HG03439 (cell line): ENCODE results near the gene AGRN.
A peak's percentile ranks its signal among the peaks of the same experiment; 100 is the strongest.
"Not testable (repeated sequence)": the region's sequence is repeated elsewhere in the genome, so short reads cannot be mapped to it uniquely, and the experiment has no call there.

Experiments used
- ATAC-seq: cut with Tn5 transposase; IDR thresholded peaks from one replicate; pipeline ENCODE4 v1.9.1; 2021; ENCODE audit warnings: mild to moderate bottlenecking, moderate library complexity; ENCODE audit not compliant: unreplicated experiment

The AGRN gene

DNA sequence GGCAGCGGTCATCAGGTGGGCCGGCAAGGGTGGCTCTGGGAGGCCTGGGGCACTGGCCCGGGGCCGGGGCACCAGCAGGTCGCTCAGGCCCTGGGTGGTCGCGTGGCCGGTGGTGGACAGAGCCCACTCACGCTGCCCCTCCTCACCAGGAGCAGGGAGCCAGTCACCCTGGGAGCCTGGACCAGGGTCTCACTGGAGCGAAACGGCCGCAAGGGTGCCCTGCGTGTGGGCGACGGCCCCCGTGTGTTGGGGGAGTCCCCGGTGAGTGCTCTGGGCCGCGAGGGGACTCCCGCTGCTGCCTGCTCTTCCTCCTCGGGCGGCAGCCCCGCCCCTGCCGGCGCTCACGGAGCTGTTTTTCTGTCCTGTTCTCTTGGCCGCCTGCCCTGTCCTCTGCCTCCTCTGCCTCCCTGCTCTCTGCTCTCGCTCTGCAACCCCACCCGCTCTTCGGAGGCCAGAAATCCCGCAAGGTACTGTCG is 30.7 kb downstream of the AGRN start:
- no peak for ATAC-seq

DNA sequence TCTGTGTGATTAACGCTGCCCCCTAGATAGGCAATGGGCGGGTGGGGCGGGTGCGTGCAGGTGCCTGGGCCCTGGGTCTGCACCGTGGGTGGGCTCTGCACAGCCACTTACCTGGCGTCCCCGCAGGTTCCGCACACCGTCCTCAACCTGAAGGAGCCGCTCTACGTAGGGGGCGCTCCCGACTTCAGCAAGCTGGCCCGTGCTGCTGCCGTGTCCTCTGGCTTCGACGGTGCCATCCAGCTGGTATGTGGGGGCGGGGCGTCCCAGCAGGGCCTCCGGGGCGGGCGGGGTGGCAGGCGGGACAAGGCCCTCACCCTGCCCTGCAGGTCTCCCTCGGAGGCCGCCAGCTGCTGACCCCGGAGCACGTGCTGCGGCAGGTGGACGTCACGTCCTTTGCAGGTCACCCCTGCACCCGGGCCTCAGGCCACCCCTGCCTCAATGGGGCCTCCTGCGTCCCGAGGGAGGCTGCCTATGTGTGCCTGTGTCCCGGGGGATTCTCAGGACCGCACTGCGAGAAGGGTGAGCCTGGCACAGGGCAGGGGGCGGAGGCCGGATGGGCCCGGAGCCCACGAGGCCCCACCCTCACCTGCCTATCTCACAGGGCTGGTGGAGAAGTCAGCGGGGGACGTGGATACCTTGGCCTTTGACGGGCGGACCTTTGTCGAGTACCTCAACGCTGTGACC is 31.3 kb downstream of the AGRN start:
- no peak for ATAC-seq

DNA sequence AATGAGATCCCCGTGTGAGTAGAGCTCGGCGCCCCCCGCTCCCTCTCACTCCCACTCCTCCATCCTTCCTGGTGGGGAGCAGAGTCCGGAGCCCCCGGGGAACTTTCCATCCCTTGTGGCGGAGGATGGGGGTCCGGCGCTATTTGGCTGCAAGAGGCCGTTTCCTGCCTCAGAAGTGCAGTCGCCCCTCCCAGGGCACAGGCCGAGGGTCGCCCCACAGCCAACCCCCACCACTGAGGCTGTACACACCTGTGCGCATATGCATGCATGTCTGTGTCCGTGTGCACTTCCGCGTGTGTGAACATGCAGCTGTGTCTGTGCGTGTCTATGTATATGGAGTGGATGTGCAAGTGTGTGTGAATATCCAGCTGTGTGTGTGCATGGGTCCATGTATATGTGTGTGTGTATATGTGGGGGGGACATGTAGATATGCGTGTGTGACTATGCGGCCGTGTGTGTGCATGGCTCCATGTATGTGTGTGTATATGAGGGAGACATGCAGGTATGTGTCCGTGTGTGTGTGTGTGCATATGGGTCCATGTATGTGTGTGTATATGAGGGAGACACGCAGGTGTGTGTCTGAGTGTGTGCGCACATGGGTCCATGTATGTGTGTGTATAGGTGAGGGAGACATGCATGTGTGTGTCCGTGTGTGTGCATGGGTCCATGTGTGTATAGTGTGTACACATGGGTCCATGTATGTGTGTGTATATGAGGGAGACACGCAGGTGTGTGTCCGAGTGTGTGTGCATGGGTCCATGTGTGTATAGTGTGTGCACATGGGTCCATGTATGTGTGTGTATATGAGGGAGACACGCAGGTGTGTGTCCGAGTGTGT is 32.3 kb downstream of the AGRN start:
- ATAC-seq: no peak

DNA sequence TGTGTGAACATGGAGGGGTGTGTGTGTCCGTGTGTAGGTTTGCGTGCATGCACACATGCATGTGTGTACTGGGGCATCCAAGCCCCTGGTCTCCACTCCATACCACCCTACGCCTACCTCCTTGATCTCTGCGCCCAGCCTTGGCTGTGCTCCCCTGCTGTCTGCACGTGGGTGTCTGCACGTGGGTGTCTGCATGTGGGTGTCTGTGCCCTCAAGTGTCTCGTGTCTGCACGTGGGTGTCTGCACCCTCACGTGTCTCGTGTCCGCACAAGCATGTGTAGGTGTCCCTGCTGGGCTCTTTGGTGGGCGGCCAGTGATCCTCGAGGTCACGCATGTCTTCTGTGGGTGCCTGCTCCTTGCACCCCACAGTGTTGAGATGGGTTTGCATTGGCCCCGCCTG is 33.1 kb downstream of the AGRN start:
- no peak for ATAC-seq

DNA sequence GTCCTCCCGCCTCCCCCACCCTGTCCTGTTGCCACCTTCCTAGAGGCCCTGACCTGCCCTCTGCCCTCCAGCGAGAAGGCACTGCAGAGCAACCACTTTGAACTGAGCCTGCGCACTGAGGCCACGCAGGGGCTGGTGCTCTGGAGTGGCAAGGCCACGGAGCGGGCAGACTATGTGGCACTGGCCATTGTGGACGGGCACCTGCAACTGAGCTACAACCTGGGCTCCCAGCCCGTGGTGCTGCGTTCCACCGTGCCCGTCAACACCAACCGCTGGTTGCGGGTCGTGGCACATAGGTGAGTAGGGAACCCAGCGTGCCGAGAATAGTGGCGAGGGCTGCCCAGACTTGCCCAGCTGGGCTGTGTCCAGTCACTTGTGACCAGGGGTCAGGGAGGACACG is 33.8 kb downstream of the AGRN start:
- no peak for ATAC-seq

DNA sequence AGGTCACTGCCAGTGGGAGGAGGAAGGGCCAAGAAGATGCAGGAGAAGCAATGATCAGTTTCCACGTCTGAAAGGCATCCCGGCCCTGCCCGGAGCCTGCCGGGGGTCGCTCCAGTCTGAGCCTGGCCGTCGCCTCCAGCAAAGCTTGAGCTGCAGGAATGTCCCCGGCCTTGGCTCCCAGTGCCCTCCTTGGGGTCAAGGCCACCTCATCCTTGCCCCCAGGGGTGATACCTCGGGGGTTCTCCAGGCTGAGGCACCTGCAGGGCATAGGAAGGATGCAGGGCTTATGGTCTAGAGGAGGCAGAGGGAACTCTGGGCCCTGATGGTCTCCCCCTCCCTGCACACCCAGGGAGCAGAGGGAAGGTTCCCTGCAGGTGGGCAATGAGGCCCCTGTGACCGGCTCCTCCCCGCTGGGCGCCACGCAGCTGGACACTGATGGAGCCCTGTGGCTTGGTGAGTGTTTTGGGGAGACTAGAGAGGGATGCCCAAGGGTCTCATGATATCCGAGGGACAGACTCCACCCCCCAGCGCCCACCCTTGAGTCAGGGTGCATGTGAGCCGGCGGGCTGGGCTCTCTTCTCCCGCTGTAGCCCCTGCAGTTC is 34.3 kb downstream of the AGRN start:
- ATAC-seq: no peak

DNA sequence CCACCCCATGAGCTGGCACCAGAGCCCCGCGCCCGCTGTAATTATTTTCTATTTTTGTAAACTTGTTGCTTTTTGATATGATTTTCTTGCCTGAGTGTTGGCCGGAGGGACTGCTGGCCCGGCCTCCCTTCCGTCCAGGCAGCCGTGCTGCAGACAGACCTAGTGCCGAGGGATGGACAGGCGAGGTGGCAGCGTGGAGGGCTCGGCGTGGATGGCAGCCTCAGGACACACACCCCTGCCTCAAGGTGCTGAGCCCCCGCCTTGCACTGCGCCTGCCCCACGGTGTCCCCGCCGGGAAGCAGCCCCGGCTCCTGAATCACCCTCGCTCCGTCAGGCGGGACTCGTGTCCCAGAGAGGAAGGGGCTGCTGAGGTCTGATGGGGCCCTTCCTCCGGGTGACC is 35.1 kb downstream of the AGRN start:
- ATAC-seq: no peak

DNA sequence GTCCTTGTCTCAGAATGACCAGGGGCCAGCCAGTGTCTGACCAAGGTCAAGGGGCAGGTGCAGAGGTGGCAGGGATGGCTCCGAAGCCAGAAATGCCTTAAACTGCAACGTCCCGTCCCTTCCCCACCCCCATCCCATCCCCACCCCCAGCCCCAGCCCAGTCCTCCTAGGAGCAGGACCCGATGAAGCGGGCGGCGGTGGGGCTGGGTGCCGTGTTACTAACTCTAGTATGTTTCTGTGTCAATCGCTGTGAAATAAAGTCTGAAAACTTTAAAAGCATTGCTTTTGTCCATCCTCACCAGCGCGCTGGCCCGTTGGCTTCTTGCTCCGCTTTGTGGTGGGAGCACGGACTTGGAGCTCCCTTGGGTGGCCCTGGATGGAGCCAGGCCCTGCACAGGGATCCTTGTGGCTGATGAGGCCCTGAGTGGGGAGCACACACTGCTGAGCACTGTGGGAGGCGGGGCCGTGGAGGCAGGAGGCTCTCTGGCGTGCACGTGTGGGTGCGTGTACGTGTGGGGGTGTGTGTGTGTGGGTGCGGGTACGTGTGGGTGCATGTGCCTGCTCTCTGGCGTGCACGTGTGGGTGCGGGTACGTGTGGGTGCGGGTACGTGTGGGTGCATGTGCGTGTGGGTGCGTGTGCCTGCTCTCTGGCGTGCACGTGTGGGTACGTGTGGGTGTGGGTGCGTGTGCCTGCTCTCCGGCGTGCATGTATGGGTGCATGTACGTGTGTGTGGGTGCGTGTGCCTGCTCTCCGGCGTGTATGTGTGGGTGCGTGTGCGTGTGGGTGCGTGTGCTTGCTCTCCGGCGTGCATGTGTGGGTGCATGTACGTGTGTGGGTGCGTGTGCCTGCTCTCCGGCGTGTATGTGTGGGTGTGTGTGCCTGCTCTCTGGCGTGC is 36.2 kb downstream of the AGRN start:
- no peak for ATAC-seq

DNA sequence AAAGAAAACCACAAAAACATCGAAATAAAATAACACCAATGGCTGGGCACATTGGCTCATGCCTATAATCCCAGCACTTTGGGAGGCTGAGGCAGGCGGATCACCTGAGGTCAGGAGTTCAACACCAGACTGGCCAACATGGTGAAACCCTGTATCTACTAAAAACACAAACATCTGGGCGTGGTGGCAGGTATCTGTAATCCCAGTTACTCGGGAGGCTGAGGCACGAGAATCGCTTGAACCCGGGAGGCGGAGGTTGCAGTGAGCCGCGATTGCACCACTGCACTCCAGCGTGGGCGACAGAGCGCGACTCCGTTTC is 37.8 kb downstream of the AGRN start:
- not testable (repeated sequence) for ATAC-seq

DNA sequence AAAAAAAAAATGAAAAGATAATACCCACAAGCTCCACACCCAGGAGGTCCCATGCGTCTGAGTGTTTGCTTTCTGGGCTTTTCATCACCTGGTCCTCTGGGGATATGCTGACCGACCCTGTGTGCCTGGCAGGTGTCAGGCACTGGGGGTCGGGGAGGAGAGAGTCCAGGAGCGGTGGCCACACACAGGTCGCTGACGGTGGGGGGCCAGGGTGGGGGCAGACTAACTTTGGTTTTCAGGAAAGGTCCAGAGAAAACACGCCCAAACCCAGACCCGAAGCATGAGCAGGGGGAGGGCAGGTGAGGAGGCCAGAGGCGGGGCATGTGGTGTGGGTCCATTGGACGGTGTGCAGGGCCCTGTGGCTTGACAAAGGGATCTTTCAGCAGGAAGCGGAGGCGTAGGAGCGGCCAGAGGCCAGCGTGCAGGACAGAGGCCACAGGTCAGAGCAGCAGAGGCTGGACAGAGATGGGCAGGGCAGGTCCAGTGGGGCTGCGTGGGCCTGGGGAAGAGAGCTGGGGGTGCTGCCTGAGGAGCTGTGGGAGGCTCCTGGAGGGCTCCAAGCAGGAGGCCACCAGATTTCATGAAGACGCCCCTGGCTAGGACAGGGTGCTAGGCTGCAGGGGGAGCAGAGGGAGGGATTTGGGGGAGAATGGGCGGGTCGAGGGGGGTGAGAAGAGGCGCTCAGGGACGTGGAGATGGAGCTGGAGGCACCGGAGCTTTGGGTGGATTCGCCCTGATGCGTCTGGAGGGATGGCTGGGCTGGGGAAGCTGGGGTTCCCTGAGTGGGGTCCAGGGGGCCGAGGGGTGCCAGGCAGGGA is 38.4 kb downstream of the AGRN start:
- no peak for ATAC-seq

DNA sequence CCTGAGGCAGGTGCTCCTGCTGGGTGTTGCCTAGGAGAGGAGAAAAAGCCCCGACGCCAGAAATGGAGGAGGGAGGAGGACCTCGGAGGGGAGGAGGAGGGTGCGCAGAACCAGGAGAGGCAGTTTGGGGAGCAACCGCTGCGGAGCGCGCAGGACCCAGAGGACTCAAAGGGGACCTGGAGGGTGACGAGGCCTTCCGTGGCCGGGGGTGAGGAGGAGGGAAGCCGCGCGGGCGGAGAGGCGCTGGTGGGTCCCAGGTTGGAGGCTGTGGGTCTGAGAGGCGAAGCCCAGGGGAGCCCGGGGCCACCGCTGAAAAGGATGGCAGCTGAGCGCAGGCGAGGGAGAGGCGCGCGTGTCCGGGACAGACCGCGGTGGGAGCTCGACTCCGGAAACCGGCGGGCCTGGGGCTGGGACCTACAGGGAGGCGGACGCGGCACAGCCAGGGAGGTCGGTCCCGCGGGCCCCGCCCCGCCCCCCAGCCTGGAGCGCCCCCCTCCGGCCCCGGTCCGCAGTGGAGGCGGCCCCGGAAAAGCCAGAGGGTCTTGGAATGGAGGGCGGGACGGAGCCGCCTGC is 39.1 kb downstream of the AGRN start:
- peak; percentile 27 for ATAC-seq

DNA sequence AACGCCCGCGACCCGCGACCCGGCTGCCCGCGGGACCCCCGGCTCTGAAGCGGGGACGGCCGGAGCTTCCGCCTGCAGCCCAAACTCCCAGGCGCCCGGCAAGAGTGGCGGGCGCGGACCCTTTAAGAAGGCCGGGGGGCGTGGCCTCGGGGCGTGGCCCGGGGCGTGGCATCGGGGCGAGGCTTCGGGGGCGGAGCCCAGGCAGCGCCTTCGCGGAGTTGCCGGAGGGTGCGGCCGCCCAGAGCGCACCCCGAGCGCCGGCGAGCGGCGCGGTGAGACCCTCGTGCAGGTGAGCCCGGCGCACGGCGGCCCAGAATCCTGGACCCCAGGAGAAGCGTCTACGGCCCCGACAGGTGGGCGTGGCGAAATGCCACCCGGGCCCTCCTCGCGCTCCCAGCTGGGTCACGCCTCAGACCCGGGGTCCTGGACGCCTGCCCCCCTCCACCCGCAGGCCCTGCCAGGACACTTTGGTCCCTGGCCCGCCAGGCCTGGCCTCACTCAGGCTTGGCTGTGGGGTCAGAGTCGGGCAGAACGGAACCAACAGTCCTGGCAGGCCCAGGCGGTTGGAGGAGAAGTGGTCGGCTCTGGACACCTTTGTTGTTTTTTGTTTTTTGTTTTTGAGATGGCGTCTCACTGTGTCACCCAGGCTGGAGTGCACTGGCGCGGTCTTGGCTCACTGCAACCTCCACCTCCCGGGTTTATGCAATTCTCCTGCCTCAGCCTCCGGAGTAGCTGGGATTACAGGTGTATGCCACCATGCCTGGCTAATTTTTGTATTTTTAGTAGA is 39.8 kb downstream of the AGRN start:
- ATAC-seq: peak; percentile 50

DNA sequence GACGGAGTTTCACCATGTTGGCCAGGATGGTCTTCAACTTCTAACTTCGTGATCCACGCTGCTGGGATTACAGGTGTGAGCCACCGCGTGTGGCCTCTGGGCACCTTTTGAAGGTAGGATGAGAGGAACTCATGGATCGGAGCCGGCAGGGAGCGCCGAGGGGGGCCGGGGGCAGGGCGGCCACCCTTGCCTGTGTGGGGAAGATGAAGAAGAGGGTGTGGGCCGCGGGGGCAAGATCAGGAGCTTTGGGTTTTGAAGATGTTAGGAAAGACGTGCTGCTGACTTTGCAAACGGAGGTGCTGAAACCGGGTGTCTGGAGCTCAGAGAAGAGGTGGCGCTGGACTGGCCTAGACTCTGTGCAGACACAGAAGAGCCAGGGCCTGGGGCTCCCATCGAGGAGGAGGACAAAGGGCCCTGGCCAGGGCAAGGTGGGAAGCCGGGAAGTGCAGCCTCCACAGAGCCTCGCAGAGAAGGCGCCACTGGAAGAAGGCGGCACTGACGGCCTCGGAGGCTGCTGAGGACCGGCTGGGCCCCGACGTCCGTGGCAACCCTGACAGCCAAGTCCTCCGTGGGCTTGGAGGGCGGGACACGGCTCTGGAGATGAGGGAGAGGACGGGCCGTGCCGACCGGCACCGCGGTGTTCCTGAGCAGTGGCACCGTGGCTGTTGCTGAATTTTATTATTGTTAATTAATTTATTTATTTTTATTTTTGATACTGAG is 40.5 kb downstream of the AGRN start:
- no peak for ATAC-seq

DNA sequence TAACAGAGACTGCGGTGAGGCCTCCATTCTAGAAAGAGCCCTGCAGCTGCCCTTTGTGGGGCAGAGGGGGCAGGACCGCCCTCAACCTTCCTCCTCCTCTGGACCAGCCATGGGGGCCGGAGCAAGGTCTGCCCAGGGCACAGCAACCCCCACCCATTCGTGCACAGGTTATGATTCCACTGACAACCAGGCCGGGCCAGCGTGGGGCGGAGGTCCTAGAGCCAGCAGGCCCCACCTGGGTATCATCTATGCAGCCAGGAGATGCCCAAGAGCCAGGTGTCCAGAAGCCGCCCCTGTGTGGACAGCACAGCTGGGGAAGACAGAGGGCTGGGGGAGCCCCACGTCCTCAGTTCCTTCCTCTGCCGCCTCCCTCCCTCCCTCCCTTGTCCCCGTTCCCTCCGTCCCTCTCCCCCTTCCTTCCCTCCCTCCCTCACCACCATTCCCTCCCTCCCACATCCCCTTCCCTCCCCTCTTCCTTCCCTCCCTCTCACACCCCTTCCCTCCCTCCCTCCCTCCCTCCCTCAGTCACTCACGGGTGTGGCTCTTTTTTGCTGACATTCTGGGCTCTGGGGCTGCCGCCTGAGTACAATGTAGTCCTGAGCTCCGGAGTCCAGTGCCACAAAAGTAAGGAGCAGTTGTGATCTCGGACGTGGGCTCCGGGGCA is 41.9 kb downstream of the AGRN start:
- no peak for ATAC-seq

DNA sequence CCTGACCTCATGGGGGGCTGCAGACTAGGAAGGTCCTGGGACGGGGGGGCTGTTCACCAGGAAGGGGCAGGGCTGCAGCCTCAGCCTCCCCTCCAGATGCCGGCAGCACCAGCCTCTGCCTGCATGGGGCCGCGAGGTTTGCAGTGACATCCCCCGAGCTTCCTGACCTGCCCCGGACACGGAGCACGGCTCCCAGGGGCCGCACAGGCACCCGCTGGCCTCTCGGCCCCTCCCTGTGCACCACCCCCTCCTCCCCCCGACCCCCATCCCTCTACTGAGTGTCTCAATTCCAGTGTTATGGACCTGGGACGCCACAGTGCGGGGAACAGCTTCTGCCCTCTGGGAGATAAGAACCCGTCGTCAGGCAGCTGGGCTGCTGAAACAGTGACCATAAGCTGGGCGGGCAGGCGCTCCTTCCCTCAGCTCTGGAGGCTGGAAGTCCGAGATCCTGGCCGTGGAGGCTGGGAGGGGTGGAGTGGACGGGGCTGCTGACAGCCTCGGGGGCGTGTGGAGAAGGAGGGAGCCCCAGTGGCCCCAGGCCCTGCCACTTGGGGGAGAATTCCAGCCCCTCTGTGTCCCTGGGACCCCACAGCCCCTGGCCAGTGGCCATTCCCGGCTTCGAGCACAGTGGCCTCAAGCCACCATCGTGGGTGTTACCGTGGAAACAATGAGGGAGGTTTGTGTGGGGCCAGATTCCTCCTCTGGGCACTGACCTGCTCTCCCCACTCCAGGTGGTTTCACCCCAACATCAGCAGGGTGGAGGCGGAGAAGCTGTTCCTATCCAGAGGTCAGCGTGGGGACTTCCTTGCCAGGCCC is 42.6 kb downstream of the AGRN start:
- ATAC-seq: no peak

DNA sequence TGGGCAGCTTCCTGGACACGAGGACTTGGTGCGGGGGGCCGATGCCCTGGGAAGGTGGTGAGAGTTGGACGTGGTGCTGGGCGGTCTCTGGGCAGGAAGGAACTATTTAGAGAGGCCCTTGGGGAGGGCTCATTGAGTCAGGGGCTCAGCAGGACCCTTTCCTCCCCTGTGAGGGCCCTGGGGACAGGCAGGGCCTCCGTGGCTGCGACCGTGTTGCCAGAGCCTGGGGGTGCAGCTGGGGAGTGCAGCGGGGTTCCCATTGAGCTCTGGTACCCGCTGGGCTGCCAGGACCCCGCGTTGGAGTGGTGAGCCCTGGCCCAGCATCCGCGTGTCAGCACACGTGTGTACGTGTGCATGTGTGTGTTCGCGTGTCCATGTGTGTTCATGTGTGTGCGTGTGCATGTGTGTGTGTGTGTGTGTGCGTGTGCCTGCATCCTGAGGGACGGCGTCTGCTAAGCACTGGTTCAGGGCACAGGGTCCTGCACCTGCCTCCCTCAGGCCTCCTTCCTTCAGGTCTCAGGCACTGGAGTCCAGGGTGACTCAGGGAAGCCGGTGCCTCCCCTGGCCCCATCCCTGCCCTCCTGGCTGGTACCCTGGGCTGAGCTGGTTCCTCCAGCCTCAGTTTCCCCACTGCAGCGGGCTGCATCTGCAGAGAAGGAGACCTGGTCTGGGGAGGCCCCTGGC is 43.5 kb downstream of the AGRN start:
- ATAC-seq: no peak
